B cell (primary cell): ENCODE data around the gene GNLY.

Source experiments
- EZH2 ChIP-seq: IDR thresholded peaks from 2 replicates; pipeline ENCODE4 v1.6.1; 2012; ENCODE audit warnings: borderline replicate concordance, low read depth, mild to moderate bottlenecking, moderate library complexity, low read length; ENCODE audit not compliant: insufficient read depth, poor library complexity, severe bottlenecking
- TF ChIP-seq, protein P1 (sequence below): fragments of 200-600 bp; IDR thresholded peaks from one replicate; pipeline ENCODE4 v1.8.0; 2022; ENCODE audit warnings: antibody characterized with exemption, mild to moderate bottlenecking

GRCh38 chr2:85711578-85712060 is 17.5 kb downstream of the GNLY start:
- TF ChIP-seq, protein P1, sequence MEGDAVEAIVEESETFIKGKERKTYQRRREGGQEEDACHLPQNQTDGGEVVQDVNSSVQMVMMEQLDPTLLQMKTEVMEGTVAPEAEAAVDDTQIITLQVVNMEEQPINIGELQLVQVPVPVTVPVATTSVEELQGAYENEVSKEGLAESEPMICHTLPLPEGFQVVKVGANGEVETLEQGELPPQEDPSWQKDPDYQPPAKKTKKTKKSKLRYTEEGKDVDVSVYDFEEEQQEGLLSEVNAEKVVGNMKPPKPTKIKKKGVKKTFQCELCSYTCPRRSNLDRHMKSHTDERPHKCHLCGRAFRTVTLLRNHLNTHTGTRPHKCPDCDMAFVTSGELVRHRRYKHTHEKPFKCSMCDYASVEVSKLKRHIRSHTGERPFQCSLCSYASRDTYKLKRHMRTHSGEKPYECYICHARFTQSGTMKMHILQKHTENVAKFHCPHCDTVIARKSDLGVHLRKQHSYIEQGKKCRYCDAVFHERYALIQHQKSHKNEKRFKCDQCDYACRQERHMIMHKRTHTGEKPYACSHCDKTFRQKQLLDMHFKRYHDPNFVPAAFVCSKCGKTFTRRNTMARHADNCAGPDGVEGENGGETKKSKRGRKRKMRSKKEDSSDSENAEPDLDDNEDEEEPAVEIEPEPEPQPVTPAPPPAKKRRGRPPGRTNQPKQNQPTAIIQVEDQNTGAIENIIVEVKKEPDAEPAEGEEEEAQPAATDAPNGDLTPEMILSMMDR: no peak
- no peak for TF ChIP-seq EZH2
